ENCODE results near the gene GTF2A1.

Gene GTF2A1

GRCh38 chr14:81177225-81177624 lies 43.5 kb downstream of the GTF2A1 start:
- DNase-seq (ENCODE audit: low read depth in 2 of 2) = no peak

GRCh38 chr14:81176241-81176640 lies 44.5 kb downstream of the GTF2A1 start:
- no peak for DNase-seq (ENCODE audit: low read depth in 2 of 2)

- no peak for DNase-seq (ENCODE audit: low read depth in 2 of 2)
Observed at GRCh38 chr14:81172881-81173280, 47.9 kb downstream of the GTF2A1 start.

DNA sequence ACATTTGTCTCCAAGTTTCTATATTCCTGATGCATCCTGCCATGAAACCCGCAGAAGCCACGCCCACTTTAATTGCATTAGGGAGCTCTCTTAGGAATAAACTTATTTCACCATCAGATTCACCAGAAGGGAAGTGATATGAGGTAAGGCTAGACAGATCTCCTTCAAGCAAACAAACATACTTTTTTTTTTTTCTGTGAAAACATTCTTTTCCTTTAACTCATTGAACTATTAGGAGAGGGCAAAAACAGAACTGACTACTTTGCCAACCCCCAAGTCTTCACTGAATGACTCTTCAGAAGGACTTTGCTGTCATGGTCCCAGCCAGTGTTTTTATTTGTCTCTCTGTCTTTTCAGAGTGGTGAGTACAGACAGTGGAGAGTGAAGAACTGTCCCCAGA lies 48.4 kb downstream of the GTF2A1 start:
- DNase-seq (ENCODE audit: low read depth in 2 of 2) = no peak

- no peak for DNase-seq (ENCODE audit: low read depth in 2 of 2)
Observed at GRCh38 chr14:81170829-81171195, 49.9 kb downstream of the GTF2A1 start.

DNA sequence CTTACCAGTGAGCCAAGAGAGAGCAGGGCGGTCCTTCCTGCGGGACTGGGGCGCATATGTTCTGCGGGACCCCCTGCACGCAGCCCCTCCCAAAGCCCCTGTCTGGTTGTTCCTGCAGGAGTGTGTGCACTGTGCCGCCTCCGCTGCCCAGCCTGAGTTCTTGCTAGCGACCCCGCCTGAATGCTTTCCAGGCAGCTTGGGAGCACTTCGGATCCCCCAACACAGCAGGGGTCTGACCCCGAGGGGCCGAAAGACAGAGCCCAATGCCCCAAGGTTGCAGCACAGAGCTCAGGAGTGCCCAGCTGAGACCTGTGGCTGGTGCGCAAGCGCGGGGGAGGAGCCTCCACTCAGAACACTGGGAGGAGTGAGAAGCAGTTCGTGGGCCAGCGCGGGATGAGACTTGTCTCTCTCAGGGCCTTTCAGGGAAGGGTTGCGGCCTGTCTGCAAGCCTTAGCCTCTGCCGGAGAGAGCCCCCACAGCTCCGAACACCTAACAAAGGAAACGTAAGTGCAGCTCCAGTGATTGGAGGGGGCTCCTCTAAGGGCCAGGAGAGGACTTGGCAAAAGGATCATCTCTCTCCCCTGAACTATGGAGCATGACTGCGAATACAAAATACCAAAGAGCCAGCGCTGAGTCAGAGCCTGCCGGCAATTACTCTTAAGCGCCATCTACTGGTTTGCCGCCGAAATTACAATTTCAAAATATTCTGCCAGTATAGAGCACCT lies 50.5 kb downstream of the GTF2A1 start:
- peak; percentile 76 to 80 for DNase-seq (ENCODE audit: low read depth in 2 of 2)

- no peak for DNase-seq (ENCODE audit: low read depth in 2 of 2)
Observed at GRCh38 chr14:81169711-81170103, 51.1 kb downstream of the GTF2A1 start.

- DNase-seq (ENCODE audit: low read depth in 2 of 2) = no peak
Observed at GRCh38 chr14:81169267-81169666, 51.5 kb downstream of the GTF2A1 start.

DNA sequence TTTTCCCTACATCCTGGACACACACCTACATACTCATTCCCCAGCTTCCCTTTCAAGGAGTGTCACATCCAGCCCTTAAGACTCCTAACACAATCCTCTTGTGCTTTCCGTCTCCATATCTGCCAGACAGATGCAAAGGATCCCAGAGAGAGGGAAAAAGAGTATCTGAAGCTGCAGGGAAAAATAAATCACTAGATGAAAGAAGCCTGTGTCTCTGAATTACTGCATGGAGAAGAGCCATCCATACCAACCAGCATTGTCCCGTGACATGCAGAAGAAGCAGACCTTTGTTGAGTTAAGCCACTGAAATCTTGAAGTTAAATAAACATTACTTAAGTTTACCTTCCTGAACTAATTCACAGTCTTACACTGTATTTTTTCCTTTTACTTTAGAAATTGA lies 54.6 kb downstream of the GTF2A1 start:
- no peak for DNase-seq (ENCODE audit: low read depth in 2 of 2)

GRCh38 chr14:81165188-81165587 lies 55.6 kb downstream of the GTF2A1 start:
- DNase-seq (ENCODE audit: low read depth in 2 of 2) = no peak

- DNase-seq (ENCODE audit: low read depth in 2 of 2) = peak; percentile 32 to 55
Observed at GRCh38 chr14:81164167-81164774, 56.5 kb downstream of the GTF2A1 start.

DNA sequence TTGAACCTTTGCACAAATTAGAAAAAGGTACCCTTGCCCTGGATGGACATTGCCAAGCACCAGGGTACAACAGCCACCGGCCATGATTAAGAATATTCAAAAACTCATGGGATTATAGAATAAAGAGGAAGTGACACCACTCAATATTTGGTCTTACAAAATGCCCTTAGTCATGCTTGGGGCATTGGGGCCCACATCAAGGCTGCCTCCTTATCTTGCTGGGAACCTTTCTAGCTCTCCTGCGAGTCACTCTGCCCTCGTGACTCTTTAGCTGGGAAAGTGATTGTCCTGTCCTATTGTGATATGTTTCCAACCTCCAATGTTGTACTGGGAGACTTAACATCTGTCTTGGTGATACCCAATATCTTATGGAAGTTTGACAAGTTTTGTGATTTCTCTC lies 57.8 kb downstream of the GTF2A1 start:
- DNase-seq (ENCODE audit: low read depth in 2 of 2) = no peak

GRCh38 chr14:81161749-81162148 lies 59.0 kb downstream of the GTF2A1 start:
- DNase-seq (ENCODE audit: low read depth in 2 of 2) = no peak

DNA sequence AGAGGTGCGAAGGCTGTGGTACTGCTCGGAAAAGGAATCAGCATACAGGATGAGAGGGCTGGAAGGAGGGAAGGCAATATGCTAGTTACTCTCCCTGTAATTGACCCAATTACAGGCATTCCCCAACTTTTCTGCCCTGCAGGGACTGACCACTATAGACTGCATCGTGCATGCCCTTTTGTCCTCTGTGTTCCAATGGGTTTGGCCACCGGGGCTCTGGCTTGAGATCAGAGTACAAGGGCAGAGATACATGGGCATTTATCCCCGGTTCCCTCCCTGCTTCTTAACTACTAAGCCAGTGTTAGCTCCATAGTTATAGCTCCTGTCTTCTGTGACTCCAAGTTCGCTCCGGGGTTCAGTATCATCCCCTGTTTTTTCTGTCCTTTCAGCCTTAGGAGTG lies 59.7 kb downstream of the GTF2A1 start:
- DNase-seq (ENCODE audit: low read depth in 2 of 2) = no peak

DNA sequence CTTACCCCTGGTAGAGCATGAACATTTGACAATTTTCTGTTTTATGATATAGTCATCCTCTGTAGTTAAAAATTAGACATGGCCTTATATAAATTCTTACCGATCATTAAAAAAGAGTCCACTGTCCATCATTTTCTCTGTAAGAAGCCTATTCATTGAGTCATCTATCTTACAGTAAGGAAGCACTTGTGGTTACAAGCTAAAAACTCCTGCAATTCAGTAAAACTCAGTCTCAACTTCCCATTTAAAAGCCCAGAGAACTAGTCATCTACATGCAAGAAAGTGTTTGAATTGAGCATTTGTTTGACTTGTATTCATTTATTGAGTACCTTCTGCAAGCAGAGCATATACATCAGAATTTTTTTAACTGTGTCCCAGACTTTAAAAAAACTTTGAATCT lies 63.3 kb downstream of the GTF2A1 start:
- DNase-seq (ENCODE audit: low read depth in 2 of 2) = no peak

DNA sequence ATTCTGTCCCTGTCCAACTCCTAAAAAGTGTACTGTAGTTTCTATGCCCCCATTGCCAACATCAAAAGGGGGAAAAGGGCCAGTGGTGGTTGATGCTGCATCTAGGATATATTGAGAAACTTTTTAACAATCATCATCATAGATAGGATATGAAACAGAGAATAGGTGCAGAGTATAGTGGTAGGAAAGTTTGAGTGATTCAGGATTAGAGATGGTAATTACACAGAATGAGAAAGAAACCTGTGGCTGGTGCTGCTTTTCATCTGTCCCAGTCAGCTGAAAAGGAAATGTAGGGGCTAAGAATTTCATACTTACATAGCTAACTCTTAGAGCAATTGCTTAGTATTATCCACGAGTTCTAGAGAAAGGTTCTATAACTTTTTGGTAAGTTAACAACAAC lies 67.6 kb downstream of the GTF2A1 start:
- DNase-seq (ENCODE audit: low read depth in 2 of 2) = no peak

DNA sequence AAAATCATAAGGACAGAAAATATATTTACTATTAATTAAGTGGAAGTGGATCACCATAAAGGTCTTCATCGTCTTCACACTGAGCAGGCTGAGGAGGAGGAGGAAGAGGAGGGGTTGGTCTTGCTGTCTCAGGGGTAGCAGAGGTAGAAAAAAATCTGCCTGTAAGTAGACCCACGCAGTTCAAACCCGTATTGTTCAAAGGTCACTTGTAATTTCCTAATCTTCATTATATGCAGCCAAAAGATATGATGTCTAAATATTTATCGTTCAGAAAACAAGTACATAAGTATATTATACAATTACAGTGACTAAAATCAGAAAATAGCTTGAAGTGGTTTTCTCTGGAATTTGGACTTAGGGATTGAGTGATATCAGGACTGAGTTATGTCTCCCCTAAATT lies 72.1 kb downstream of the GTF2A1 start:
- no peak for DNase-seq (ENCODE audit: low read depth in 2 of 2)

GRCh38 chr14:81147140-81147897 lies 73.4 kb downstream of the GTF2A1 start:
- no peak for DNase-seq (ENCODE audit: low read depth in 2 of 2)

DNA sequence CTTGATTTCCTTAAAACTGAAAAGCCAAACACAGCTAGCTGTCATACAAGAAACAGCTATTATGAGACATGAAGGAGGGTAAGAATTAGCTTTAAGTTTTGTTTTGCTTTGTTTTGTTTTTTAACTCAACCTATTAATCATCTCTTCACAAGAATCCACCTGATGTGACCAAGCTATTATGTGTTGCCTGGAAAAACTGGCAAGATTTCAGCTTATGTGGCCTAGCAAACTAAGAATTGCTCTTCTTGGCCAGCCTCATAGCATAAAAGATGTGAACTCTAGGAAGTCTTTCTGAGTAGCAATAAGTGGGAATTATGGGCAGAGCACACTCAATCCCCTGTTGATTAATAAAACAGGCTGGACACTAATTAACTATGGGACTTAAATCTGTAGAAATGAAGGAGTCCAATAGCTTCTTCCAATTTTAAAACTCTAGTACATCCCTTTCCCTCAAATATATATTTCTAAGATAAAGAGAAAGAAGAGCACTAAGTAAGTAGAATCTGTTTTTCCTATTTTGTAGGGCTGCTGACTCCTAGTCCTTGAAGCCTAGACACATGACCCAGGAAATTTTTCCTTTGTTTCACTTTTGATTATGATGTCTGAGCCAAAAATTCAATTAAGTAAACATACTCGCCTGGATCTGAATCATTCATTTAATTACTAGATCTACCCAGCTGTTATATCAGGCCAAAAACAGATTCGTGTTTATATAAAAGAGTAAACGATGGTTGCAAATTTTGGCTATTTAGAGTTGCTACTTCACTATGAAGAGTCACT lies 75.7 kb downstream of the GTF2A1 start:
- no peak for DNase-seq (ENCODE audit: low read depth in 2 of 2)

DNA sequence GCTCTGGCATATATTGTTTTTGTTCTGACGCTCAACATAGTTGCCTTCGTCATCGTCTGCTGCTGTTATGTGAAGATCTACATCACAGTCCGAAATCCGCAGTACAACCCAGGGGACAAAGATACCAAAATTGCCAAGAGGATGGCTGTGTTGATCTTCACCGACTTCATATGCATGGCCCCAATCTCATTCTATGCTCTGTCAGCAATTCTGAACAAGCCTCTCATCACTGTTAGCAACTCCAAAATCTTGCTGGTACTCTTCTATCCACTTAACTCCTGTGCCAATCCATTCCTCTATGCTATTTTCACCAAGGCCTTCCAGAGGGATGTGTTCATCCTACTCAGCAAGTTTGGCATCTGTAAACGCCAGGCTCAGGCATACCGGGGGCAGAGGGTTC lies 77.0 kb downstream of the GTF2A1 start:
- no peak for DNase-seq (ENCODE audit: low read depth in 2 of 2)

DNA sequence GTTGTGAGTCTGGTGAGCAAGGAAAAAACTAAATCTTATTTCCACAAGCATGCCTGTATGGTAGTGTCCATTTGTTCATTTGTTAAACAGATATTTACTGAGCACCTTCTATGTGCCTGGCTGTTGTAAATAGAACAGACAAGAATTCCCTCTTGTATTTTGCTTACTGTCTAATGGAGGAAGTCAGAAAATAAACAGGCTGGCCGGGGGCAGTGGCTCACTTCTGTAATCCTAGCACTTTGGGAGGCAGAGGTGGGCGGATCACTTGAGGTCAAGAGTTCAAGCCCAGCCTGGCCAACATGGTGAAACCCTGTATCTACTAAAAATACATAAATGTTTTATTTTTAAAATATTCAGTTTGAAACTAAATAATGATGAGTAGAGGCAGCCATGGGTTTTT lies 79.3 kb downstream of the GTF2A1 start:
- DNase-seq (ENCODE audit: low read depth in 2 of 2) = no peak

GRCh38 chr14:81138429-81138828 lies 82.3 kb downstream of the GTF2A1 start:
- DNase-seq (ENCODE audit: low read depth in 2 of 2) = no peak
